ENCODE measurements around the gene PODNL1.
"Not testable (repeated sequence)": the region's sequence is repeated elsewhere in the genome, so short reads cannot be mapped to it uniquely, and the experiment has no call there.

The PODNL1 gene

GRCh38 chr19:13973479-13973878 is 35.3 kb upstream of the PODNL1 start:
- not testable (repeated sequence) for DNase-seq (ENCODE audit: low read depth, low spot score)

- DNase-seq (ENCODE audit: low read depth, low spot score), result no peak
These were observed 34.3 kb upstream of the PODNL1 start for GRCh38 chr19:13972368-13973155.

- DNase-seq (ENCODE audit: low read depth, low spot score), result not testable (repeated sequence)
These were observed 33.7 kb upstream of the PODNL1 start for GRCh38 chr19:13971868-13972267.

GRCh38 chr19:13969897-13970296 is 31.7 kb upstream of the PODNL1 start:
- no peak for DNase-seq (ENCODE audit: low read depth, low spot score)

- DNase-seq (ENCODE audit: low read depth, low spot score), result no peak
These were observed 30.8 kb upstream of the PODNL1 start for GRCh38 chr19:13968999-13969398.

GRCh38 chr19:13968383-13968935 is 30.2 kb upstream of the PODNL1 start:
- DNase-seq (ENCODE audit: low read depth, low spot score), result no peak

GRCh38 chr19:13967206-13967605 is 29.0 kb upstream of the PODNL1 start:
- not testable (repeated sequence) for DNase-seq (ENCODE audit: low read depth, low spot score)

GRCh38 chr19:13966684-13967128 is 28.5 kb upstream of the PODNL1 start:
- DNase-seq (ENCODE audit: low read depth, low spot score), result no peak

GRCh38 chr19:13965926-13966683 is 27.9 kb upstream of the PODNL1 start:
- DNase-seq (ENCODE audit: low read depth, low spot score), result no peak

GRCh38 chr19:13965377-13965896 is 27.2 kb upstream of the PODNL1 start:
- DNase-seq (ENCODE audit: low read depth, low spot score), result no peak

GRCh38 chr19:13964776-13965175 is 26.6 kb upstream of the PODNL1 start:
- no peak for DNase-seq (ENCODE audit: low read depth, low spot score)

- DNase-seq (ENCODE audit: low read depth, low spot score), result no peak
These were observed 25.4 kb upstream of the PODNL1 start for GRCh38 chr19:13963603-13964105.

GRCh38 chr19:13962699-13963602 is 24.7 kb upstream of the PODNL1 start:
- peak; percentile 60 for DNase-seq (ENCODE audit: low read depth, low spot score)

GRCh38 chr19:13961826-13962698 is 23.8 kb upstream of the PODNL1 start:
- peak; percentile 52 for DNase-seq (ENCODE audit: low read depth, low spot score)

- no peak for DNase-seq (ENCODE audit: low read depth, low spot score)
These were observed 22.9 kb upstream of the PODNL1 start for GRCh38 chr19:13960863-13961784.

GRCh38 chr19:13959962-13960862 is 22.0 kb upstream of the PODNL1 start:
- no peak for DNase-seq (ENCODE audit: low read depth, low spot score)

GRCh38 chr19:13959141-13959961 is 21.1 kb upstream of the PODNL1 start:
- no peak for DNase-seq (ENCODE audit: low read depth, low spot score)
